HG03432 (cell line): Measurements from ENCODE around the gene MSI2.

Experiments
- ATAC-seq: cut with Tn5 transposase; IDR thresholded peaks from one replicate; pipeline ENCODE4 v1.9.1; 2021; ENCODE audit warnings: mild to moderate bottlenecking, moderate library complexity; ENCODE audit not compliant: unreplicated experiment

The MSI2 gene

DNA sequence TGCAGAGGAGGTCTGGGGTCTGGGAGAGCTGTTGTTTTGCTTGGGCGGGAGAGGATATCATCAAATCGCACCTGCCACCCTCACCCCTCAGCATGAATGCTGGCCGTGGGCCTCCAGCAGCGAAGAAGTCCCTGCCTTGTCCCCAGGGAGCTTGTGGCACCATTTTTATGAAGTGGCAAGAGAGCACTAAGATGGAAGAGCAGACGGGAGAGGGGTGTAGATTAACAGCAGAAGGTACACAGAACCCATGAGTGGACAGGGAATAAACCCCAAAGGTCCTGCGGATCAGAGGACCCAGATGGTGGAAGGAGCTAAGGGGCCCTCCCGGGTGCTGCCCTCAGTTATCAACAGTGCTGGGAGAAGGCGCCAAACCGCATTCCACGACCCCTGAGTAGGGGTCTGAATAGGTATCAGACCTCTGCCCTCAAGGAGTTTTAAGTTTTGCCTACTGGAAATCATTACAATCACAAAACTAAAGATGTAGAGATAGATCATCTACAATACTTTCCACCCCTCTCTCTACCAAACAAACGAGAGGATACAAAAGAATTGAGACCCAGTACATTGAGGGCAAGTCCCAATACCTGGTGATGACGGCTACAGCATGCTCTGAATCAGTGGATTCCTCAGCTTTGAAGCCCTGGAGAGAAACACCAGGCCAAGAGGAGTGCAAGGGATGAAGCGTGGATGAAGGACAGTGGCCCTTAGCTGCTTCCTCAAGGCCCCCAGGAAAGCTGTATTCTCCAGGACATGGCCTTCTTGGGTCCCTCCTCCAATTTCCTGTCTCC lies 428.6 kb downstream of the MSI2 start:
- no peak for ATAC-seq

DNA sequence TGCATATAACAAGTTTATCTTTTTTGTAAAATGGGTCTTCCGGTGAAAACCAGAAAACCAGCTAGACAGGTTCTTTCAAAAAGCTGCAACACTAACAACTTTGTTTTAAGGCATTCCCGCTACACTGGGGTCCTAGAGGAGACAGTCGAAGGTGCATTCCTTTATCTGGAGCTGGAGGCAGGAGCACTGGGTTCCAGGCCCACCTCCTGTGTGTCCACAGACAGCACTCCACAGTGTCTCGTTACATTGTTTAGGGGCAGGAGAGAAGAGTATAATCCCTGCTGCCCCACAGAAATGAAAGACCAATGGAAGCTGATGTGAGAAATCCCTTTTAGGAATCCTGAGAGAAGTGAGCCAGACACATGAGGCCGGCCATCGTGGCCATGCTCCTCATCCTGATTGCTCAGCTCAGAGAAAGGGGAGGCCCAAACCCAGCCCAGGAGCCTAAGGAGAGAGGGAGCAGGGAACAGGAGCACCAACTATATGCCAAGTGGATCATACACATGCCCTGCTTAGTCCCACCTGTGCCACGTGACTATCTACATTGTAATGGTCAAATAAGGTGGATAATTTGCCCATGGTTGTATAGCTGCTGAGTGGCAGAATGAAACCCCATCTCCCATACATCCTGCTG lies 429.3 kb downstream of the MSI2 start:
- ATAC-seq, result no peak

DNA sequence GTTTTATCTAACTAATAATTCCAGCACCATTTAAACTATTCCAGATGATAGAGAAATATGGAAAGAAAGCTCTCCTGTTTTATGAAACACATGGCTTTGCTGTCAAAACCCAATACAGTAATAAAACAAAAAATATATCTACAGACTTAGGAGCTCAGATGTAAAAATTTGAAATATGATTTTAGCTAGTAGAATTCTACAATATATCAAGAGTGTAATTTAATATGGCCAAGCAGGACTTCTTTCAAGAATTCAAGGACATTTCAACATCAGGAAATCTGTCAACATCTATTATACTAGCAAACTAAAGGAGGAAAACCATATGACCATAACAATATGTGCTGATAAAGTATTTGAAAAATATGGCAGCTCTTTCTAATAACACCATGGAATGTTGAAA lies 431.3 kb downstream of the MSI2 start:
- ATAC-seq, result no peak

DNA sequence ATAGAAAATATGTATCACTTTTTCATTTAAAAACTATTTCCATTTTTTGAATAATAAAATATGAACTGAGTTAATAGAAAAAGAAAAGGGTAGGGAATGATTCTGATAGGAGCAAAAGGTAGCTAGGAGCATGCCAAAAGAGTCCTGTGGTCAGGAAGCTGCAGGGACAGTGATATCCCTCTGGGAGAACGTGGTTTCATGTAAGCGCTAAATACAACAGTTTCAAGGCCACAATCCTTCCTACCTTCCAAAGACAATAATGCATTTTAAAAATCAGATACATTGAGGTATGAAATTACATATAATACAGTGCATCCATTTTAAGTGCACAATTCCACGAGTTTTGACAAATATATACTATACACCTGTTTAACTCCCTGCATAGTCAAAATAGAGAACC lies 432.9 kb downstream of the MSI2 start:
- no peak for ATAC-seq

DNA sequence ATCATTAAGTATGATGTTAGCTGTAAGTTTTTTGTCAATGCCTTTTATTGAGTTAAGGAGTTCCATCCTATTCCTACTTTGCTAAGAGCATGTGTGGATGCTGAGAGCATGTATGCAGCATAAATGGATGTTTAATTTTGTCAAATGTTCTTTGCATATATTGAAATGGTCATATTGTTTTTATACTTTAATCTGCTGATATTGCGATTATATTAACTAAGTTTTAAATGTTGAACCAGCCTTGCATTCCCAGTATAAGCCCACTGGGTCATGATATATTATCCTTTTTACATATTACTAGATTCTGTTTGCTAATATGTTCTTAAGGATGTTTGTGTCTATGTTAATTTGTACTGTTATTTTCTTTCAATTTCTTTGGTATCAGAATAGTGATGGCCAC lies 435.6 kb downstream of the MSI2 start:
- ATAC-seq, result no peak

DNA sequence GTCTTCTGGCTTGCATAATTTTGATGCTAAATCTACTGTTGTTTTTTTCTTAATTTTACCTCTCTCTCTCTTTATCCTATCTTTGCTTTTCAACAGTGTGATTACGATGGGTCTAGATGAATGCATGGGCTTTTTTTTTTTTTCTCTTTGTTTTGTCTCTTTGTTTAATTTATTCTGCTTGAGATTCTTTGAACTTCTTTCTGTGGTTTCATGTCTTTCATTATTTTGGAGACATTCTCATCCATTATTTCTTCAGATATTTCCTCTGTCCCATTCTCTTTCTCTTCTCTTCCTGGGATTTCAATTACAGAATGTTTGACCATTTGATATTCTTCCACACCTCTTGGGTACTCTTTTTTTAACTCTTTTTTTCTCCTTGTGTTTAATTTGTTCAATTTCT lies 436.4 kb downstream of the MSI2 start:
- ATAC-seq, result no peak

DNA sequence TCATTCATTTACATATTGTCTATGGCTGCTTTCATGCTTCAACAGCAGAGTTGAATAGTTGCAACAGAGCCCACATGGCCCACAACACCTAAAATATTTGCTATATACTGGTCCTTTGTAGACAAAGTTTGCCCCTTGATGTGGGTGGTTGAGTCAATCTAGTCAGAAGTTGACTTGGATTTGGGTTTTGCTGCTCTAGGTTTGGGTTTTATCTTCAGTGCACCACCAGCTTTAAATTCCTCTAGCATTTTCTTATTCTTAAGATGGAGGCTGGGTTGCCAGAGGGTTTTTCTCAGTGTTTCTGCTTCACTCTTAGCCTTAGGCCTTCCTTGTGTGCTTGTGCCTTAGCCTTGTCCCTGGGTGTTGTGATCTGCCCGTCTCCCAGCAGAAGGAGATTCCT lies 437.7 kb downstream of the MSI2 start:
- no peak for ATAC-seq

DNA sequence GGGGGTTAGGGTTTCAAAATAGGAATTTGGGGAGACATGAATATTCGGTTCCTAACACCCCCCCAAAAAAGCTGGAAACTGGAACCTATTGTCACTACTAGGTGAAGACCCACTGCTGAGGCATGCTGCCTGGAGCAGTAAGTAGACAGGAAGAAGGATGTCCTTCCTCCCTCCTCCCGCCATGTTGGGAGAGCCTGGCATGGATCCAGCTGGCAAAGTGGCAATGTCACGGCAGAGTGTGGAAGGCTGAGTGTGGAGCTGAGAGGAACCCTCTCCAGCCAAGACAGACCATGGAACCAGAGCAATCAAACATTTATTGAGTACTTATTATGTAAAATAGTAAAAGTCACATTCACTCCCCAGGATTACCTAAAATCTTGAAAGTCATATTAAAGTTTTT lies 439.7 kb downstream of the MSI2 start:
- no peak for ATAC-seq

DNA sequence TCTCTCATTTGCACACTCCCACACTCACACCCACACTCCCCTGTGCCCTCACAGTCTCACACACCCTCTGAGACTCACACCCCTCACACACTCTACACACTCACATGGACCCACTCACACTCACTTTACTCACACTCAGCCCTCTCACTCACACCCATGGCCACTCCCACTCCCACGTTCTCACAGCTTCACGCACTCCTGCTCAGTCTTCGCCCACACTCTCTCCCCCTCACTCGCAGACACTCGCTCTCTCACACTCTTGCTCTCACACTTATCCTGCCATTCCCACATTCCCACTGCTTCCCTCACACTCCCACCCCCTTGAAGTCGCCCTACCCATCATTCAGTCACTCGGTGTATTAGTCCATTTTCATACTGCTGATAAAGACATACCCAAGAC lies 440.9 kb downstream of the MSI2 start:
- no peak for ATAC-seq

DNA sequence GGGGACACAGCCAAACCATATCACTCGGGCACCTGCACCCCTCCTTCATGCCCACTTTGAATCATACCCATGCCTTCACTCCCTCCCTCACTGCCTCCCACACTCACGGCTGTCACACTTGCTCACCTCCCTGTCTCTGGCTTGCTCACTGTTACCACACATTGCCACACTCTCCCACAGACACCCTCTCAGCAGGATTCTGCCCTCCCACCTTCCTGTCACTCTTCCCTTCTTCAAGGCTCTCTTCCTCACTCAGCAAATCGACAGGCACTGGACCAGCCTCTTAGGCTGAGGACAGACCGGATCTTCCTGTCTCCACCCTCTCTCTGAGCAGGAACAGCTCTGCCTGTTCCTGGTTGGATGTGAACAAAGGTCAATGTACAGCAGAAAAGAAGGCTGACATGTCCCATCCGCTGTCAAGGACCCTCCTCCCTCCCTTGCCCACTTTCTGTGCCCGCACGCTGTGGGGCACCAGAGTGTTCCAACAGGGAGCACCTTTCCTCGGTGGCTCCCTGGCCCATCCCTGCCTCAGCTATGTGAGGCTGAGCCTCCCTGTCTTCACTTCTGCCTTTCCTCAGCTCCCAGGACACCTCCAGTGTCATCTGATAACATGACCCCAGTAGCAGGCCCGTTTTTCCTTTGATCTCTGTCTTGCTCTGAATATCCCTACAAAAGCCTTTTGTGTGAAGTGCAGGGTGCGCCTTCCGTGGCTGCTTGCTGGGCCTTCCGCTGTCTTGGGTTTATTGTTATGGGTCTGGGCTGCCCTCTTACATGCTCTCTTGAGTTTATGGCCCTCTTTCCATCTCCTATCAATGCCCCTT lies 441.8 kb downstream of the MSI2 start:
- no peak for ATAC-seq

DNA sequence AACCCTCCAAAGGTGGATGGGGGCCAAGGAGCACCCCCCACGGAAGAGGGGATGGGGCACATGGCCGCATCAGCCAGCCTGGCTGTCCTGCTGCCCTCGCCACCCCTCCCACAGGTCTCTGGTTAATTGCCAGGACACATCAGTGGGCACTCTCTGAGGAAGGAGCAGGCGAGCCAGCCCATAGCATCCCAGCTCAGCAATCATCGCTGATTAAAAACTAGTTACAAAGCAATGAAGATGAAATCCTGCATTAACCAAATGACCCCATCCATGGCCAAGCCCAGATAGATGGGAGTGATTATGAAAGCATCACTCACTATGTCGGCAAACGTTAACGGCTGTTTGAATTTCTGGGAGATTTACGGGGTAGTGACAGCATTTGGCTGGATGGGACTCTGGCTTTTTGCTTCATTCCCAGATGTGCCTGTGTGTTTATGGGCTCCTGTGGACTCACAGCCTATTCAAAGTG lies 443.5 kb downstream of the MSI2 start:
- no peak for ATAC-seq

DNA sequence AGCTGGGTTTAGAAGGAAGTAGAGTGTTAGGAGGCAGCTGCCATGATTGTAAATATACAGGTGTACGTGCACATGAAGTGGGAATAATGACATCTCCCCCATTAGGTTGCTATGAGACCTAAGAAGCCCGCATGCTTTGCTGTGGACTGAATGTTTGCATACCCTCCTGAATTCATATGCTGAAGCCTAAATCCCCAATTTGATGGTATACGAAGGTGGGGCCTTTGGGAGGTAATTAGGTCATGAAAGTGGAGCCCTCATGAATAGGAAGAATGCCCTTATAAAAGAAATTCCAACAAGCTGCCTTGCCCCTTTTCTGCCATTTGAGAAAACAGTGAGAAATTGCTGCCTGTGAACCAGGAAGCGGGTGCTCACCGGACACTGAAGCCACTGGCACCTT lies 444.8 kb downstream of the MSI2 start:
- no peak for ATAC-seq

DNA sequence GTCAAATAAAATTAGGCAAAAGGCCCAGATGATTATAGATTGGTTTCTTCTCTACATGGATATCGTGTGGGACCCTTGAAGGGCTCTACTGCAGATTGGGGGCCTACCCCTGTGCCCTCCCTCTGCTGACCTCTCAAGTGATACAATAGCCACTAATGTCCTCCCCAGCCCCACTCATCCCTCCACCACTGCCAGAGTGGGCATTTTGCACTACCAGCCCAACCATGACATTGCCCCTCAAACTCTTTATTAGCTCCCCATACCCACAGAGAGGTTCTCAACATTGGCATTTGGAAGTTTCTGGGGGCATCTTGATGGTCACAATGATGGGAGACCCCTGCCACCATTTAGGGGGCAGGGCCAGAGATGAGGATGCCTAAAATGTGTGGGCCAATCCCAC lies 446.9 kb downstream of the MSI2 start:
- no peak for ATAC-seq

DNA sequence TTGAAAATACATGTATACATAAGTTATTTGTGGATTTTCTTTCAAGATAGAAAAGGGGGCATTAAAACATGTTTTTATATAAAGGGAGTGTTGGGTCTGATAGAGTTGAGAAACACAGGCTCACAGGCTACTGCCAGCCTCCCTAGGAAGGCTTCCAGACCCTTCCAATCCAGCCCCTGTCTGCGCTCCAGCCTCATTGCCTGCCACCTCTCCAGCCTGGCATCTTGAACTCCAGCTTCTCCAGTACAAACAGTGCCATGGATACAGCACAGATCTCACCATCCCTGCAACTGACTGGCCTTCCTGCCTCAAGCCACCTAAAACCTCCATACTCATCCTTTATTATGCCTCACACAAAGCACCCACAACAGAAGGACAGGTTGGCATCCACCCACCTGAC lies 448.1 kb downstream of the MSI2 start:
- ATAC-seq, result no peak

DNA sequence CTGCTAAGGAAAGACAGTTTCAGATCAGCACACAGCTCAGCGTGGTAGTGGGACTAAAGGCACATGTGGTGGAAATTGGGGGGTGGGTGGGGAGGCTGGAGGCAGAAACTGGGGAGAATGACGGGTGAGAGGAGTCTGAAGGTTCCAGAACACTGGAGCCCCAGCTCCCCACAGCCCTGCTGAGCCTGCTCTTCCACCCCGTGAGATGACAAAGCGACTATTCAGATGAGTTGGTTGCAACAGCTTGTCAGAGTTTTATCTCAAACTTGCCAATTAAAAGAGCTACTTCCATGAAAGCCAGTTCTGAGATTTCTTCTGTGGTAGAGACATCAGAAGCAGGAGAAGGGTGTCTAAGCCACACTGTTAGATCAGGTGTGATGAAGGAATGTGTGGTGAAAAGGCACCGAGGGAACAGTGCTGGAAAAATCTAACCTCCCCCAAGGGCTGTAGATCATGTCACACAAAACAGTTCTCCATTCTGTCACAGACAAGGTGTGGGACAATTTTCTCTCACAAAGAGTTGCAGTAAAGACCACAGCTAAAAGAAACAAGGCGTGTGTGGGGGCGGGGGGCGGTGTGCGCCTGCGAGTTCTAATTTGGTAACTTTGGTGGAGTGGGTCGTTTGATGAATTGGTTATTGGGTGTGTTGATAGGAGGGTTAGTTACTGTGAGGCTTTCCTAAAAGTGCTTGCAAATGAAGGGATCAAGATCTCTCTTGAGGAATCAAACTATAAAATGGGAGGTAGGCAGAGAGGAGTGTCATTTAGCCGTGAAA lies 449.8 kb downstream of the MSI2 start:
- ATAC-seq, result no peak

DNA sequence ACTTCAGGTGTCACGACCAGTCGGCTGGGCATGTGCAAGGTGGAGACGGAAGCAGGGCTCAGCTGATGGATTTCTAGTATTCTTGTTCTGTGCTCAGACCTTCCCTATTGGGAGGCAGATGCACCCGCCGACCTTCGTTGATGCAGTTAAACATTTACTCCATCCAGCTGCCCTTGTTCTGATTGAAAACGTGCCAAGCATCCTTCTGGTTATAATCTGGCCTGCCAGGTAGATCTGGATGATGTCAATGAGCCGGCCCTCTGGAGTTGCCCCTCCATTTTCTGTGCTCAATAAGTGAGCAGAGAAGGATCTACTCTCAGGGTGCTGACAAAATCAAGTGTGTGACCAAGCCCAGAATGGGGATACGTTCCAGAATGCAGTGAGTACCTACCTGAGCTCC lies 450.4 kb downstream of the MSI2 start:
- no peak for ATAC-seq

DNA sequence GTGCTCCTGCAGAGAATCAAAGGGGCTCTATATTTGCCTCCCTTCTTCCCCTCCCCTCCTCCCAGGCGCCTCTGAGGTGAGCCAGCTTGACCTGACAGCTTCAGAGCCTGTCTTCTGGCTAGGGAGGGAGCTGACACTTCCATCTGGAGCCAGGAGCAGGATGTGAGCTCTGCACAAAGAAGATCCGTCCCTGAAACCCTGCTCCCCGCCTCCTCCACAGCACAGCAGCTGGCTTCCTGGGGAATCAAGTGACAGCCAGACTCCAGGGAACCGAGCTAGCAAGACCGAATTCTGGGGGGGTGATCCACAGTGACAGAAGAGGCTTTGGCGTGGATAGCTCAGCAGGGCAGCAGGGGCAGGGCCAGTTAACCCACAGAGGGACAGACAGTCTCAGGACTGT lies 451.6 kb downstream of the MSI2 start:
- no peak for ATAC-seq

DNA sequence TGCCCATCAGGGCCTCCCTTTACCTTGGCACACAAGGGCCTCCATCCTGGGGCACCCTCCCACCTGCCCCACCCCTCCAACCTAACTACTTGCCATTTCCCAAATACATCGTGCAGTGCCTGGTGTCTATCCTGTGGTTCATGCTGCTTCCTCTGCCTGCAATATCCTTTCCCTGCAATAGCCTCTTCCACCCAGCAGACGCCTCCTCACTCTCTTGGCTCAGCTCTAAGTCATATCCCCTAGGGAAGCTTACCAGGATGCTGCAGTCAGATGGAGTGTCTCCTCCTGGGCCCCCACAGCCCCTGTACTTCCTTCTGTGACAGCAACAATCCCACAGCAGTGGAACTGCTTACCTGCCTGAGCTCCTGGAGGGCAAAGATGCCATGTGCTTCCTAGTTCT lies 452.1 kb downstream of the MSI2 start:
- no peak for ATAC-seq

DNA sequence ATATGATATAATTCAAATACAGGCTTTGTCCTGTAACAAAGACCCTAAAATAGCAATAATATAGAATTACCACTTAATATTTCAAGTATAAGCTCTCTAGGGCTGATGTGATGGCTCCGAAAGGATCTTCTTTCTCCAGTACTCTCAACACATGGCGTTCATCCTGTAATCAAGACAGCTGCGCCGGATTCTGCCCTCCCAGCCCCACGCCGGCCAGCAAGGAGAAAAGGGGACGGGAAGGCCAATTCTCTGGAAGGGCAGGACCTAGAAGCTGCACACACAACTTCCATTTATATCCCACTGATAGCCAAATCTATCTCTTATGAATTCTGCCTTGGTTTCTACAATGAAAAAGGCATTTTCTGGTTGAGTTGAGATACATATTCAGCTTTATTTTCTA lies 456.8 kb downstream of the MSI2 start:
- no peak for ATAC-seq

DNA sequence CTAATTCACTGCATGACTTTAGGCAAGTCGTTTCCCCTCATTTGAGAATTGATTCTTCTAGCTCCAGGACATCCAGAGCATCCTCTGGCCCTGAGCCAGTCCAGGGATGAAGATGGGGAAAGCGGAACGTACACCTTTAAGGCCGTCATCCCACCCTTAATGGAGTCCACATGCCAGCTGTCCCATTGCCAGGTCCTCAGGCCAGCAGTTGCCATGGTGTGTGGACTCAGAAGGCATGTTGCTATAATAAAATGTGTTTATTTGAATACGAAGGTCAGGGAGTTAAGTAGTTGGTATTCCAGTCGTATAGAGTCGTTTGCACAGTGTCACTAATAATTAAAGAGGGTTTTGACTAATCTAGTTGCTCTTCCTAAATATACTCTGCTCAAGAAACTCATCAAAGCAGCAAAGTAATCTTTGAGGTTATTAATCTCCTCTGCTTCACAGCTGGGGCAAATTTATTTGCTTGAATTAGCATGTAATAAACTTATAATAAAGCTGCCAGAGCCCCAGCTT lies 458.4 kb downstream of the MSI2 start:
- no peak for ATAC-seq

DNA sequence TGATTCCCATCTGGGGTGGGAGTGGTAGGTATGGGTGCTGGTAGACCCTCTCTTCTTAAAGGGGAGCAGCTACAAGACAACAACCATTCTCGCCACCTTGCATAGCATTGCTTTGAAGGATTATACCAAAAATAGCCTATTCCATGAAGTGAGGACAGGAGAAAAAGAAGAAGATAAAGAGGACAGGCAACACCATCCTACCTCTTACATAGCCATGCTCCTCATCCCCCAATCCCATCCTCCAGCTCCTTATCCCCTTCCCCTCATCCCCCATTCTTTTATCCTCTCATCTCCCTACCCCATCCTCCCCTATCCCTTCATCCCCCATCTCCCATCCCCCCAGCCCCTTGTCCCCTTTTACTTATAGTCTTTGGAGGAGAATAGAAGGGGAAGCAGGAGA lies 459.7 kb downstream of the MSI2 start:
- no peak for ATAC-seq
